Measurements from ENCODE around the gene TTYH1. TPM values are rescaled to one million over a fixed set of nuclear protein-coding genes. Genes with fewer than 3 reads are reported as not detected.
"Not testable (repeated sequence)": the region's sequence is repeated elsewhere in the genome, so short reads cannot be mapped to it uniquely, and the experiment has no call there.

Gene TTYH1
- total RNA-seq, 1 donor from 2014 or later, result not detected

- DNase-seq (ENCODE audit: low read depth), result peak; percentile 38
These were observed 24.0 kb downstream of the TTYH1 start for GRCh38 chr19:54439174-54439851.

- DNase-seq (ENCODE audit: low read depth), result no peak
These were observed 25.4 kb downstream of the TTYH1 start for GRCh38 chr19:54440641-54441040.

- DNase-seq (ENCODE audit: low read depth), result no peak
These were observed 29.5 kb downstream of the TTYH1 start for GRCh38 chr19:54444737-54445136.

GRCh38 chr19:54446349-54446748 lies 31.1 kb downstream of the TTYH1 start:
- not testable (repeated sequence) for DNase-seq (ENCODE audit: low read depth)

- peak; percentile 56 for DNase-seq (ENCODE audit: low read depth)
These were observed 32.9 kb downstream of the TTYH1 start for GRCh38 chr19:54448040-54448773.

GRCh38 chr19:54448774-54449700 lies 33.8 kb downstream of the TTYH1 start, which contains the start of gene LENG8:
TSS of gene LENG8 (plus strand) at chr19:54449199. CDS start at chr19:54451345, 2,146 bp downstream.
- DNase-seq (ENCODE audit: low read depth), result peak; percentile 97

- DNase-seq (ENCODE audit: low read depth), result no peak
These were observed 34.4 kb downstream of the TTYH1 start for GRCh38 chr19:54449701-54450069.

GRCh38 chr19:54451331-54451871 lies 36.1 kb downstream of the TTYH1 start:
- no peak for DNase-seq (ENCODE audit: low read depth)

GRCh38 chr19:54451997-54452396 lies 36.7 kb downstream of the TTYH1 start:
- no peak for DNase-seq (ENCODE audit: low read depth)

- DNase-seq (ENCODE audit: low read depth), result no peak
These were observed 37.4 kb downstream of the TTYH1 start for GRCh38 chr19:54452626-54453025.

GRCh38 chr19:54453921-54454780 lies 38.9 kb downstream of the TTYH1 start:
- no peak for DNase-seq (ENCODE audit: low read depth)

- DNase-seq (ENCODE audit: low read depth), result no peak
These were observed 39.8 kb downstream of the TTYH1 start for GRCh38 chr19:54454781-54455675.

GRCh38 chr19:54455786-54456422 lies 40.6 kb downstream of the TTYH1 start:
- no peak for DNase-seq (ENCODE audit: low read depth)

GRCh38 chr19:54456423-54457373 lies 41.4 kb downstream of the TTYH1 start:
- no peak for DNase-seq (ENCODE audit: low read depth)

- no peak for DNase-seq (ENCODE audit: low read depth)
These were observed 42.7 kb downstream of the TTYH1 start for GRCh38 chr19:54457773-54458647.

GRCh38 chr19:54458648-54459281 lies 43.5 kb downstream of the TTYH1 start:
- DNase-seq (ENCODE audit: low read depth), result no peak
